ENCODE data around the gene DYNLRB2.

- TF ChIP-seq CTCF (conservative IDR thresholded peaks at IDR 0.05): no peak
- no peak for TF ChIP-seq ZFX (IDR thresholded peaks at IDR 0.05)
These were observed 33.3 kb upstream of the DYNLRB2 start for GRCh38 chr16:80507538-80507937.
